GM19397 (cell line): ENCODE data around the gene BICRA.
"Not testable (repeated sequence)": the region's sequence is repeated elsewhere in the genome, so short reads cannot be mapped to it uniquely, and the experiment has no call there.

Experiments used
- ATAC-seq: cut with Tn5 transposase; IDR thresholded peaks from one replicate; pipeline ENCODE4 v1.9.1; 2021; ENCODE audit warnings: mild to moderate bottlenecking, moderate library complexity; ENCODE audit not compliant: unreplicated experiment

The BICRA gene

DNA sequence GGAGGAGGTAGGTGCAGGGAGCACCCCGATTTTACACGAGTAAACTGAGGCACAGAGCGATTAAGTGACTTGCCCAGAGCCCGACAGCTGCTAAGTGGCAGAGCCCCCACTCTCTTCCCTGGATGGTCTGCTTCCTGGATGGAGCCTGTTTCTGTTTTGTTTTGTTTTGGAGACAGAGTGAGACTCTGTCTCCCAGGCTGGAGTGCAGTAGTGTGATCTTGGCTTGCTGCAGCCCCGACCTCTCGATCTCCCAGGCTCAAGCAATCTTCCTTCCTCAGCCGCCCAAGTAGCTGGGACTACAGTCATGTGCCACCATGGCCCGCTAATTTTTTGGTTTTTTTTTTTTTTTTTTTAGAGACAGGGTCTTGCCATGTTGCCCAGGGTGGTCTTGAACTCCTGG, 17.3 kb downstream of the BICRA start:
- ATAC-seq, result no peak

DNA sequence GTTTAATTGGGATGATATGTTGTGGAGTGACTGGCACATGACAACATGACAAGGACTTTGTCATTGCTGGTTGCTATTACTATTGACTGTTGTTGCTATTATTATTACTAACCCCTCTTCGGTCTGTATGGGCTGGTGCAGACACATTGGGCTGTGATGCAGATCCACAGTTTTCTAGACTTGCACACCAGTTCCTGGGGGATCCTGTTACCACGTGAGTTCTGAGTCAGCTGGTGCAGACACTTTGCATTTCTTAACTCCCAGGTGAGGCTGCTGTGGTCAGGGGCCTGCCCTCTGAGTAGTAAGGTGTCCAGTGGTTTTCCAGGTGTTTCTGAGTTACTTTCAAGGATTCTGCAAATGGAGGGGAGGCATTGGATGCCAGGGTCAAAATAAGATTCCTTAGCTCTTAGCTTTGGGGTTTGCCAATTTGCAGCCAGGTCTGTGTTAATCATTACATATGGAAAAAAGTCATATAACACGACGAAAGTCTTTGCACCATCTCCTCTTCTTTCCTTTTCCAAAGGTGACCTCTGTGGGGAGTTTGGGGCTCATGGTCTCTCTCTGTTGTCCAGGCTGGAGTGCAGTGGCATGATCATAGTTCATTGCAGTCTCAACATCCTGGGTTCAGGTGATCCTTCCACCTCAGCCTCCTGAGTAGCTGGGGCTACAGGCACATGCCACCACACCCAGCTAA, 19.3 kb downstream of the BICRA start:
- no peak for ATAC-seq

DNA sequence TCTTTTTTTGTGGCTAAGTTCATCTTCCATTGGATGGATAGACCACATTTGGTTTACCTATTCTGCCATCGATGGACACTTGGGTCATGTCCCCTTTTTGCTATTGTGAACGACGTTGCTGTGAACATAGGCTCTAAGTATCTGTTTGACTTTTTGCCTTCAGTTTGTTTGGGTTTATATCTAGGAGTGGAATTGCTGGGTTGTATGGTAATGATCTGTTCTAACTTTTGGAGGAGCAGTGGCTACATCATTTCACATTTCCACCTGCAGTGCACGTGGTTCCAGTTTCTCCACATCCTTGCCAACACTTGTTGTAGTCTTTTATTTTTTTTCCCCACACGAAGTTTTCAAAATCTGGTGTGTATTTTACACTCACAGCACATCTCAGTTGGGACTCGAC, 21.7 kb downstream of the BICRA start:
- ATAC-seq, result no peak

DNA sequence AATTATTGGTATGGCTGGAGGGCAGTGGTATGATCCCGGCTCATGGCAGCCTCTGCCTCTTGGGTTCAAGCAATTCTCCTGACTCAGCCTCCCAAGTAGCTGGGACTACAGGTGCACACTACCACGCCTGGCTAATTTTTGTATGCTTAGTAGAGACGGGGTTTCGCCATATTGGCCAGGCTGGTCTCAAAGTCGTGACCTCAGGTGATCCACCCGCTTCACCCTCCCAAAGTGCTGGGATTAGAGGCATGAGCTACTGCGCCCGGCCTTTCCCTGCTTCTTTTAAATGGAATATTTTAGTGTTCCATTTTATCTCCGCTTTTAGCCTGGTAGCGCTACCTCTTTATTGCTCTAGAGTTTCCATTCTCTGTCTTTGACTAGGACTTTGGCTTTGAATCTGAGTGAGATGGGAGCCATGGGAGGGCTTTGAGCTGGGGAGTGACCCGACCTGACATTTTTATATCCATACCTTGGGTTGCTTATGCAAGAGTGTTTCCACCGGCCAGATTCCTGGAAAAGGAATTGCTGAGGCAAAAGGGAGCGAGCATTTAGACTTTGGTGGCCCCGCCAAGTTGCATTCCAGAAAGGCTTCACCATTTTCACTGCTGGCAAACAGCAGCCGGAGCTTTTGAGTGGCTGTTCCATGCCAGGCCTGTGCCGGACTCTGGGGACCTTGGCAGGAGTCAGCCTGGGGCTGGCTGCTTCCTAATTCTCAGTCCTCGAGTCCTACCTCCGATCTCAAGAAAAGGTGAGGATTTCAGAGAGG, 22.9 kb downstream of the BICRA start:
- no peak for ATAC-seq

DNA sequence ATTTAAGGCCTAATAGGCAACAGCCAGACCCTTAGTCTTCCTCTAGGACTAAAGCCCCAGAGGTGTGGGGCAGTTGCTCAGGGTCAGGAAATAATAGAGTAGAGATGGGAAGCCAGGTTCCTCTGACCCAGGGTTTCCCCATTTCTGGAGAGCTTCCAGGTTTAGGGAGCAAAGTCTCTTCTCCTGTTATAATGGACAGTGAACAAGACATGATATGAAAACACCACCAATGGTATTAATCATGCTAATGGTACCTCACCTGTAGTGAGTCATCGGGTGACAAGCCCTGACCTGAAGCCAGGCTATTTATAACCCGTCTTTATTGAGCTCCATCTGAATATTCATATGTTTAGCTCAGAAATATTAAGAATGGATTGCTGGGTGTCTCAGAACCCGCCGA, 24.6 kb downstream of the BICRA start:
- no peak for ATAC-seq

DNA sequence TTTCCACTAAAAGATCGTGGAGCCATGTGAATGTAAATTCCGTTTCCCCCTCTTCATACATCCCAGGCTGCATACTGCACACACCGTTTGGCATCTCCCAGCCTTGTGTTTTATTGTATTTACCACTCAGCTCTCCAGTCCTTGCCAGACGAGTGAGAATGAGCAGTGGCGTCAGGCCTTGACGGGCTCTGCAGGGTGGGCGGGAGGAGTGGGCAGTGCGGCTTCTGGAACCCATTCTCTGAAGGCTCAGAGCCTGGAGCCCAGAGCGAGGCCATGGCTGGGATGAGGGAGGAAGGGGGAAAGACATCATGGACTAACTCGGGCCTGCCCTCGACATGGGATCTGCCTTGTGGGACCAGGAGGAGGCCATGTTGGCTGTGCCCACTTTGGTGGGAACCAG, 25.1 kb downstream of the BICRA start:
- ATAC-seq, result no peak

DNA sequence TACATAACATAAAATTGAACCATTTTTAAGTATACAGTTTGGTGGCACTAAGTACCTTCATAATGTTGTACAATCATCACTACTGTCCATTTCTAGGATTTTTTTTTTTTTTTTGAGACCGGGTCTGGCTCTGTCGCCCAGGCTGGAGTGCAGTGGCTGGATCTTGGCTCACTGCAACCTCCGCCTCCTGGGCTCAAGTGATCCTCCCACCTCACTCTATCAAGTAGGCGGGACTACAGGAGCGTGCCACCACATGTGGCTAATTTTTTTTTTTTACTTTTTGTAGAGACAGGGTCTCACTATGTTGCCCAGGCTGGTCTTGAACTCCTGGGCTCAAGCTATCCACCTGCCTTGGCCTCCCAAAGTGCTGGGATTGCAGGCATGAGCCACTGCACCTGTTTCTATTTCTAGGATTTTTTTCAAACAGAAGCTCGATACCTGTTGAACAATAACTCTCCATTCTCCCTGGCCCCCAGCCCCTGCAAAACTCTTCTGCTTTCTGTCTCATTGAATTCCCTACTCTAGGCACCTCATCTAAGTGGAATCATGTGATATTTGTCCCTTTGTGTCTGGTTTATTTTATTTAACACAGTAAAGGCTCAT, 26.3 kb downstream of the BICRA start:
- ATAC-seq, result not testable (repeated sequence)

DNA sequence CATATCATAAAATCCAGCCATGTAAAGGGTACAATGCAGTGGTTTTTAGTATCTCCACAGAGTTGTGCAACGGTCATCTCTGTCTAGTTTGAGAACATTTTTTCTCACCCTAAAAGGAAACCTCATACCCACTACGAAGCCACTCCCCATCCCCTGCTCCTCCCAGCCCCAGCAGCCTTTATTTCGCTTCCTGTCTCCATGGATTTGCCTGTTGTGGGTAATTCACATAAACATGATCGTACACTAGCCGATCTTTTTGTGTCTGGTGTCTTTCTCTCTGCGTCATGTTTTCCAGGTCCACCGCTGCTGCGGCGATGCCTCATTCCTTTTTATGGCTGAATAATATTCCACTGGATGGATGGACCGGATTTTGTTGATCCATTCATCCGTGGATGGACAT, 28.6 kb downstream of the BICRA start:
- ATAC-seq, result no peak

DNA sequence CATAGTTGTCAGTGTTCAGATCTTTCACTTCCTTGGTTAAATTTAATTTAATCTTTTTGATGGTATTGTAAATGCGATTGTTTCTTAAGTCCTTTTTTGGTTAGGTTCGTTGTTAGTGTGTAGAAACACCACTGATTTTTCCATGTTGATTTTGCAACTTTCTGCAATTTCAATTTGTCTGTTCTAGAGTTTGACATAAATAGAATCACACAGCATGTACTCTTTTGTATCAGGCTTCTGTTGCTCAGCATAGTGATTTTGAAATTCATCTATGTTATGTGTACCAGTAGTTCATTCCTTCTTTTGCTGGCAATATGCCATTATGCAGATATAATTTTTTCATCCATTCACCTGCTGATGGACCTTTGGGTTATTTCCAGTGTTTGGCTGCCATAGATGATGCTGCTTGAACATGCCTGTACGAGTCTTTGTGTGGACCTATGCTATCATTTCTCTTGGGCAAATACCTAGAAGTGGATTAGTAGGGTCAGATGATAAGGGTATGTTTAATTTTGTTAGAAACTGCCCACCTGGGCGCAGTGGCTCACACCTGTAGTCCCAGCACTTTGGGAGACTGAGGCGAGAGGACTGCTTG, 33.1 kb downstream of the BICRA start:
- no peak for ATAC-seq

DNA sequence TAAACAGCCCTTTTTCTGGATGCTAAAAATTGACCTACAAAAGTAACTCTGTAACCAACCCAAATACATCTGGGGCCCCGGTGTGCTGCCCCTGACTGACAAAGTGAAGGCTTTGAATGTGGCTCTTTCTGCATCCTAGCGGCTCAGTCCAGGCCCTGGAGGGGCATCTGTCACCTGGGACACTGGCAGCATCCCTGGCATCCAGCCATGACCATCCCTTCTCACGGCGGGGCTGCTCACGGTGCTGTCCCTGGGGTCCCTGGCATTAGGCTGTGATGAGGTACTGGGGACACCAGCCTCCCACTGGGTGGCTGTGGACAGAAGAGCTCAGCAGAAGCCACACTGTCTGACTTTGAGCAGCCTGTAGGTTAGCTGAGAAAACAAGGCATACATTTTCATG, 34.3 kb downstream of the BICRA start:
- ATAC-seq, result no peak

DNA sequence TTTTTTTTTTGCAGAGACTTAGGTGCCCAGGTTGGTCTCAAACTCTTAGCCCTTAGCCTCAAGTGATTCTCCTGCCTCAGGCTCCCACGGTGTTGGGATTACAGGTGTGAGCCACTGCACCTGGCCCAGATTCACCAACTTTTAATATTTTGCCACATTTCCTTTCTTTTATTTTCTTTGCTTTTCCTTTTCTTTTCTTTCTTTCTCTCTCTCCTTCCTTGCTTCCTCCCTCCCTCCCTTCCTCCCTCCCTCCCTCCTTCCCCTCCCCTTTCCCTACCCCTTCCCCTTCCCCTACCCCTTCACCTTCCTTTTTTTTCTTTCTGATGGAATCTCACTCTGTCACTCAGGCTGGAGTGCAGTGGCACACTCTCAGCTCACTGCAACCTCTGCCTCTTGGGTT, 35.3 kb downstream of the BICRA start:
- no peak for ATAC-seq

DNA sequence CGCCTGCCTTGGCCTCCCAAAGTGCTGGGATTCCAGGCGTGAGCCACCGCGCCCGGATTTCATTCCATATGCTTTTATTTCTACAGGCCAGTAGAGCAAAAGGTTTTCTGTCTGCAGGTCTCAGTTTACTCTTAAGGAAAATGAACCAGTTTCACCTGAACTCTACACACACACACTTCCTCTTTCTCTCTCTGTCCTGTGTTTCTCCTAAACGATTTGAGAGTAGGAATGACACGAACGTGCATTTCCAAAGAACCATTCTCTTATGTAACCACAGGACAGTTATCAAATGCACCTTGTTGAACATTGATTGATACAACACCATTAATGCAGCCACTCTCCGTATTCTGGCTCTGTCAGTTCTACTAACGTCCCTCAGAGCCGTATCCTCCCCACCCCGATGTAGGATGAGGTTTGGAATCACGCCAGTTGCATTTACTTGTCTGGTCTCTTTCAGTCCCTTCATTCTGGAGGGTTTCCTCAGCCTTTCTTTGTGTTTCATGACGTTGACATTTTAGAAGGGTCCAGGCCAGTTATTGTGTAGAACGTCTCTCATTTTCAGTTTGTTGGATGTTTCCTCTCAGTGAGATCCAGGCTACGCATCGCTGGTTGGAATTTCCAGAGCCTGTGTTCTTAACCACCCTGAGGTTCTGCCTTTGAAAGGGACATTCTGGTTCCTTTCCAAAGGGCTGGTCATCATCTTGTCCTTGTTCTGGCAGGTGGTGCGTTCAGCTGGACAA, 36.0 kb downstream of the BICRA start:
- ATAC-seq, result no peak

DNA sequence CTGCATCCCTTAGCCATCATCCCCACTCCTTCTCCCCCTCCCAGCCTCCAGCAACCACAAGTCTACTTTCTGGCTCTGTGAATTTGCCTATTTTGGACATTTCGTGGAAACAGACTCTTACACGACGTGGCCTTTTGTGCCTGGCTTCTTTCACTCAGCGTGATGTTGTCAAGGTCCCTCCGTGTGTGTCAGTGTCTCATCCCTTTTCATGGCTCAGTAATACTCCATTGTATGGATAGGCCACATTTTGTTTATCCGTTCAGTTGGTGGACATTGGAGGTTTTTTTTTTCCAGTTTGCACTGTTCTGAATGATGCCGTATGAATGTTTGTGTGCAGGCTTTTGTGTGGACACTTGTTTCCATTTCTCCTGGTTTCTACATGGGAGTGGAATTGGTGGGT, 38.0 kb downstream of the BICRA start:
- no peak for ATAC-seq

DNA sequence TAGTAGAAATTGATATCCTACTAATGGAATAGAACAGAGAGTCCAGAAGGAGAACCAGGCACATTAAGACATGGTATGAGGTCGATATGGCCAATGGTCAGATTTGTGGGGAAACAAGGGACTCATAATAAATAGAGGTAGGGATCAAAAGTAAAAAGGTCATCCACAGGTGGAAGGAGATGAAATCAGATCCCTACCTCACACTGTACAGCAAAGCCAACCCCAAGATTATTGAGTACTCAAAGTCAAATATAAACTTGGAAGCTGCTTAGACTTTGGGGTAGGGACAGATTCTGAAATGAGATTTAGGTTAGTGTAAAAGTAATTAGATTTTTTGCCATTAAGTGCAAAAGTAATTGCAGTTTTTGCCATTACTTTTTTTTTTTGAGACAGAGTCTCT, 40.7 kb downstream of the BICRA start:
- ATAC-seq, result no peak

DNA sequence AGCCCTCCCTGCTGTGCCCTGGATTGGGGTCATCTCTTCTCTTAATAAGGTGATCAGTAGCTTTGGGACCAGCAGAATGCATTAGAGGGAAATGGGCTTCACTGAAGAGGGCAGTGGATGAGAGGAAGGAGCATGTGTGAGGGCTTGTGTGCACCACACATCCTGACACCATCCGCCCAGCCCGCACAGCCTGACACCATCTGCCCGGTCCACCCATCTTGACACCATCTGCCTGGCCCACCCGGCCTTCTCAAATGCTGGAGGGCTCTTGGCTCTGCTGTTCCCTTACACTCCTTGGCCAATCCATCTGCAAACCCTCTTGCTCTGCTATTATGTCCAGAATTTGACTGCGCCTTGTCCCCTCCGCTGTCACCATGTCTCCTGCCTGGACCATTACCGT, 41.8 kb downstream of the BICRA start:
- no peak for ATAC-seq

DNA sequence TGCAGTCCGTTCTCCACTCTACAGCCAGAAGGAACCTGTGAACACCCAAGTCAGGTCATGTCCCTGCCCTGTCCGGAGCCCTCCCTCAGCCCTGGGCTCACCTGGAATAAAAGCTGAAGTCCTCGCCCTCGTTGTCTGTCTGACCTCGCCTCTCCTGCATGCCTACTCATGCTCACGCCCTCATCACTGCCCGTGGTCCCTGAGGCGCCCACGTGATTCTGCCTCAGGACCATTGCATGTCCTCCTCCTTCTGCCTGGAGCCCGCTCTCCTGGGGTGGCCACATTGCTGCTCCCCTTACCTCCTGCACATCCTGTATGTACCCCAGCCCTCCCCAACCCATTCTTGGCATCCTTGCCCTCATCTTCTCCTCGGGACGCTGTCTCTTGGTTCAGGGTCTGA, 42.2 kb downstream of the BICRA start:
- no peak for ATAC-seq

DNA sequence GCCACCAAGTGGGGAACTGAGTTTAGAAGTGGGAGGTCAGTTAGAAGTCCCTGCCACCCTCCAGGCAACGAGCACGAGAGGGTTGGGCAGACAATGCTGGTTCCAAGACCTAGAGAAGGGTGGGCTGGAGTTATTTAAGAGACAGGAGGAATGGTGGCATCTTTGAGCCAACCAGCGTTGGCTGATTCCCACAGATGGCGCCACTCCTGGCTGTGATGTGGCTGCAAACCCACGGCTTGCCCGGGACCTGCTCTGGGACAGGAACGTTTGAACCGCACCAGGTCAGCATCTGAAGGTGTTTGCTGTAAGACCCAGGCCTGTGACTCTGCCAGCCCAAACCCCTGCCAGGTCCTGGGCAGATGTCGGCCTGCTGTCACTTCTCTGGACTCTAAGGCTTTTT, 42.8 kb downstream of the BICRA start:
- ATAC-seq, result no peak

DNA sequence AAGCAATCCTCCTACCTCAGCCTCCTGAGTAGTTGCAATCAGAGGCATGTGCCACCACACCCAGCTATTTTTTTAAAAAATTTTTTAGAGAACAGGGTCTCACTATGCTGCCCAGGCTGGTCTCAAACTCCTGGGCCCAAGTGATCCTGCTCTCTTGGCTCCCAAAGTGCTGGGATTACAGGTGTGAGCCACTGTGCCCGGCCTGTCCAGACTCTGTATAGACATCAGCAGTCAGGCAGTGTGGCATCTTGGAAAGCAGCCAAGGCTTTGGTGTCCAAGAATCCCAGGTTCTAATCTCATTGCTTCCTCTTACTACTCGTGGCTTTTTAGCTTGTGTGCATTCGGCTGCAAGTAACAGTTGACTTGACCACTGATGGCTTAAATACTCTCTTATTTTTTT, 43.4 kb downstream of the BICRA start:
- ATAC-seq, result no peak

DNA sequence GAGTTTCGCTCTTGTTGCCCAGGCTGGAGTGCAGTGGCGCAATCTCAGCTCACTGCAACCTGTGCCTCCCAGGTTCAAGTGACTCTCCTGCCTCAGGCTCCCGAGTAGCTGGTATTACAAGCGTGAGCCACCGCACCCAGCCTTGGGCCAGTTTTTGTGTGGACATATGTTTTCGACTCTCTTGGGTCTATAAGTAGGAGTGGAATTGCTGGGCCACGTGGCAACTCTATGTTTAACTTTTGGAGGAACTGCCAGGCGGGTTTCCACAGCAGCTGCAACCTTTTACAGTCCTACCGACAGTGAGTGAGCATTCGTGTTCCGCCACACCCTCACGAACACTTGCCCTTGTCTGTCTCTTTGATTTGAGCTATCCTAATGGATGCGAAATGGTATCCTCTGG, 44.9 kb downstream of the BICRA start:
- no peak for ATAC-seq

DNA sequence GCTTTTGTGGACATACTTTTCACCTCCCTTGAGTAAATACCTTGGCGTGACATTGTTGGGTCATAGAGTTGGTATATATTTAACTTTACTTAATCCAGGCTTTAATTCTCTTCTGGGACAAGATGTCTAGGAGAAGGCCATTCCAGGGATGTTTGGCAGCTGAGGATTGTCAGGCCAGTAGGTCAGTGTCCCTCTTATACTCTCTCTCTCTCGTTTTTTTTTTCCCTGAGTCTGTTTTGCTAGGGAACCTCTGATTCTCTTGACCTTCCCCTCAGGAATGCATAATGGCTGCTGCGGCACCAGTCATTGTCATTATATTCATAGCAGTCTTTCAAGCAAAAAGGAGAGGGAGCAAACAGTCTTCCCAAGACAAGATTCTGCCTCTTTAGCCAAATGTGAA, 48.8 kb downstream of the BICRA start:
- no peak for ATAC-seq
